Mucosa of descending colon (tissue), 3 donors: ENCODE data around the gene TDRD9. TPM values are rescaled to one million over a fixed set of nuclear protein-coding genes. Genes with fewer than 3 reads are reported as not detected.

Experiments
- ATAC-seq: fragments of 200-7000 bp; cut with Tn5 transposase; one replicate; pipeline ENCODE4 v1.9.1; 2020; ENCODE audit warnings: mild to moderate bottlenecking, moderate library complexity
- DNase-seq, 3 donors: peaks; one replicate each; pipeline ENCODE4 v3.0.0-alpha.2; 2020
- H3K36me3 ChIP-seq: fragments of 200-600 bp; one replicate; pipeline ENCODE4 v1.8.0; 2021; ENCODE audit warnings: low read depth, mild to moderate bottlenecking
- H3K4me1 ChIP-seq: fragments of 200-600 bp; one replicate; pipeline ENCODE4 v1.8.0; 2021; ENCODE audit warnings: low read depth, mild to moderate bottlenecking
- H3K4me3 ChIP-seq: fragments of 200-600 bp; one replicate; pipeline ENCODE4 v1.8.0; 2021; ENCODE audit warnings: mild to moderate bottlenecking
- H3K9me3 ChIP-seq: fragments of 200-600 bp; one replicate; pipeline ENCODE4 v1.8.0; 2021; ENCODE audit warnings: mild to moderate bottlenecking
- intact Hi-C, 2 donors: fragments of 100-400 bp; cut with DNase I in 1 of 2; cut with micrococcal nuclease in 1 of 2; formaldehyde crosslinking; loops; one replicate each; pipeline versions ENCODE4 v1.11.0 to v1.11.1; 2022; cut with DNase I, micrococcal nuclease
- total RNA-seq, 3 donors: library from RNA; stranded (reverse); fragmentation: NEBNext Ultra II Directional in 2 of 3; extraction: Animal tissue kit (Norgen Biotek cat#: 25700) in 2 of 3; gene quantifications; one replicate each; pipeline versions ENCODE4 v1.2.1 to v1.2.4, GENCODE V29; 2021 to 2023
- TF ChIP-seq, protein P1 (sequence below): fragments of 200-600 bp; IDR thresholded peaks from one replicate; pipeline ENCODE4 v1.8.0; 2022; ENCODE audit warnings: antibody characterized with exemption, mild to moderate bottlenecking
- donor health status: DM: no; HTN: no; CAD: no; lungs with moderate emphysema.
- donor health status: DM: no; HTN: no; CAD: no.
- donor health status: DM: no; HTN: yes; CAD: no.

The TDRD9 gene
- total RNA-seq, 3 donors from 2014 or later: 0.39 to 0.98 (median 0.63) TPM

DNA sequence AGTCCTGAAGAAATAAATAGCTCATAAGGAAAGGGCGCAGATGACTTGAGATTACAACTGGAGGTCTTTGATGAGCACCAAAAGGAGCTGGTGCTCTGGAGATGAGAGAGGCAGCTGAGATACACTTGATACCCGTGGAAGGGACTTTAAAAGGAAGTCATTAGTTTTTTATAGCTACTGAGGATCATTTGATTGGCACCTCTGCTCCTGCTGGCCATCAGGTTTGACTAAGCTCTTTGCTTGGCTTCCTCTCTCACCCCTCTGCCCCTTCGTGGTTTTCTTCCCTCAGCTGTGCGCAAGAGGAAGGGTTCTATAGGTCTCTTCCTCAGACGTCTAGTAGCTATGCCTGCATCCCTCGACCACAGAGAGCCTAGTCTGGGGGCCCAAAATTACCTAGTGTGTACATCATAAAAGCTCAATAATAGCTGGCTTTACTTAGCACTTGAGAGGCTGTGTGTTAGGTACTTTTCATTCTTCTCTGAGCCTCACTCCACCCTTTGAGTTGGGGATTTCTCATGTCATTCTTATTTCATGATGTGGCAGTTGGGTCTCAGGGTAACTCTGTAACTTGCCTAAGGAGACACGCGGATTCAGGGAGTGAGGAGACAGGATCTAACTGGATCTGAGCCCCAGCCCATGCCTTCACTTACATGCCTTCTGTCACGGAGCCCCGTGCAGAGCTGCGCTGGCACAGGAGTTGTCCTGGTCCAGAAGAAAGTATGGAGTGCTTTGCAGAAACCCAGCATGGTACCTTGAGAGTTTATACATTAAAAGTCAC, 88.8 kb downstream of the TDRD9 start:
- DNase-seq: no peak
- no peak for ATAC-seq
- TF ChIP-seq, protein P1, sequence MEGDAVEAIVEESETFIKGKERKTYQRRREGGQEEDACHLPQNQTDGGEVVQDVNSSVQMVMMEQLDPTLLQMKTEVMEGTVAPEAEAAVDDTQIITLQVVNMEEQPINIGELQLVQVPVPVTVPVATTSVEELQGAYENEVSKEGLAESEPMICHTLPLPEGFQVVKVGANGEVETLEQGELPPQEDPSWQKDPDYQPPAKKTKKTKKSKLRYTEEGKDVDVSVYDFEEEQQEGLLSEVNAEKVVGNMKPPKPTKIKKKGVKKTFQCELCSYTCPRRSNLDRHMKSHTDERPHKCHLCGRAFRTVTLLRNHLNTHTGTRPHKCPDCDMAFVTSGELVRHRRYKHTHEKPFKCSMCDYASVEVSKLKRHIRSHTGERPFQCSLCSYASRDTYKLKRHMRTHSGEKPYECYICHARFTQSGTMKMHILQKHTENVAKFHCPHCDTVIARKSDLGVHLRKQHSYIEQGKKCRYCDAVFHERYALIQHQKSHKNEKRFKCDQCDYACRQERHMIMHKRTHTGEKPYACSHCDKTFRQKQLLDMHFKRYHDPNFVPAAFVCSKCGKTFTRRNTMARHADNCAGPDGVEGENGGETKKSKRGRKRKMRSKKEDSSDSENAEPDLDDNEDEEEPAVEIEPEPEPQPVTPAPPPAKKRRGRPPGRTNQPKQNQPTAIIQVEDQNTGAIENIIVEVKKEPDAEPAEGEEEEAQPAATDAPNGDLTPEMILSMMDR: no peak
- Histone ChIP-seq H3K4me3 (no peak overlapping the region), H3K9me3 (no peaks in the 10 kb centered on the region), H3K4me1 (no peaks in the 10 kb centered on the region), H3K36me3 (no peaks in the 10 kb centered on the region)
- intact Hi-C loops: no loop called here

DNA sequence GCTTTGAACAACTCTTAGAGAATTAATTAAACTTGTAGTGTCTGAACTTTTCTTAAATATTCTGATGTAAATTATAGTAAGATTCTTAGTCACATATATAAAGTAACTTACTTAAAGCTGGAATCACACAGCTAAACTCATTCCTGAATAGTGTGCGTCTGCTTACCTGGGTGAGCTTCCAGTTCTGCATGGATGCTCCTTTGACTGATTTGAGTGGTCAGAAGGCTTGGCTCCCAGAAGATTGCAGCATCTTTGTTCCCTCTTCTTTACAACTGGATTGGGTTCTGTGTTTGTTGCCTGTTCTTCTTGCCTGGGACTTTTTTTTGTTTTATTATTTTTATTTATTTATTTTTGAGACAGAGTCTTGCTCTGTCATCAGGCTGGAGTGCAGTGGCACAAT, 90.8 kb downstream of the TDRD9 start:
- Histone ChIP-seq H3K9me3 (no peaks in the 10 kb centered on the region), H3K4me3 (no peak overlapping the region), H3K4me1 (no peaks in the 10 kb centered on the region), H3K36me3 (no peaks in the 10 kb centered on the region)
- intact Hi-C loops: no loop called here
- DNase-seq (no peak), ATAC-seq (no peak)
- TF ChIP-seq, protein P1: no peak

DNA sequence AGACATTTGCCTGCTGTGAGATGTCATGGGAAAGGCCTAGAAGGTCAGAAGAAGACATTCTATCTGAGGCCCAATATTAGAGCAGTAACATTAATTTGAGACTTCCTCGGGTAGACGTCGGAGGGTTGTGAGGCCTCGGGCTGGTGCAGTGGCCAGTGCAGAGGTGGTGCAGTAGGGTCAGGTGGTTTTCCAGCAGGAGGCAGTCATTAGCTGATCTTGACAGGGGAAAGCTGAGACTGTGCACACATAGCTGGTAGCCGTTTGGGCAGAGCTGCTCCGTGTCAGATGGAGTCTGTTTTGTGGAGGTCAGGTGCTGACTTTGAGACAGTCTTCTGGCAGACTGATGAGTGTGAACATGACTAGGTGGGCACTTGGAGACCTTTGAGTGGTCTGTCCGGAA, 91.5 kb downstream of the TDRD9 start:
- intact Hi-C loops: no loop called here
- Histone ChIP-seq H3K4me1 (no peaks in the 10 kb centered on the region), H3K36me3 (no peaks in the 10 kb centered on the region), H3K9me3 (no peaks in the 10 kb centered on the region), H3K4me3 (no peak overlapping the region)
- DNase-seq: no peak
- ATAC-seq: no peak
- TF ChIP-seq, protein P1: no peak

DNA sequence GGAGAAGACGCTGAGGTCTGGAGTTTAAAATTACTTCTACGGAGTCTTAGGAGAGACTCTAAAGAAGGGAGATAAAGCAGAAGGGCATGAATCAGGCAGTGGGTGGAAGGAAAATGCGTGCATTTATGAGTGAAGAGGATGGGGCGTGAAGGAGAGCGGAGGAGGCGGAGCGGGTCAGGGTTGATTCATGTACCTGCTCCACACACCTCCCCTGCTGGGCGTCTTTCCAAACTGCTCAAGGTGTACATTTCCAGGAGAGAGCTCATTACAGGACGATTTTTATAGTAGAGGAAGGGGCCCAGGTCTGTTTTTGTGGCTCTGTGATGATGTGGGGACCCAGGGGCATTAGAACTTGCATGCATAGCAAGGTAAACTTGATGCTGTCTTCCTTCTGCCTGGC, 92.2 kb downstream of the TDRD9 start:
- intact Hi-C loops: no loop called here
- TF ChIP-seq, protein P1: no peak
- H3K9me3 ChIP-seq: no peaks in the 10 kb centered on the region
- ATAC-seq (no peak), DNase-seq (no peak)
- no peaks in the 10 kb centered on the region for H3K36me3 ChIP-seq
- H3K4me3 ChIP-seq: no peak overlapping the region
- no peaks in the 10 kb centered on the region for H3K4me1 ChIP-seq

DNA sequence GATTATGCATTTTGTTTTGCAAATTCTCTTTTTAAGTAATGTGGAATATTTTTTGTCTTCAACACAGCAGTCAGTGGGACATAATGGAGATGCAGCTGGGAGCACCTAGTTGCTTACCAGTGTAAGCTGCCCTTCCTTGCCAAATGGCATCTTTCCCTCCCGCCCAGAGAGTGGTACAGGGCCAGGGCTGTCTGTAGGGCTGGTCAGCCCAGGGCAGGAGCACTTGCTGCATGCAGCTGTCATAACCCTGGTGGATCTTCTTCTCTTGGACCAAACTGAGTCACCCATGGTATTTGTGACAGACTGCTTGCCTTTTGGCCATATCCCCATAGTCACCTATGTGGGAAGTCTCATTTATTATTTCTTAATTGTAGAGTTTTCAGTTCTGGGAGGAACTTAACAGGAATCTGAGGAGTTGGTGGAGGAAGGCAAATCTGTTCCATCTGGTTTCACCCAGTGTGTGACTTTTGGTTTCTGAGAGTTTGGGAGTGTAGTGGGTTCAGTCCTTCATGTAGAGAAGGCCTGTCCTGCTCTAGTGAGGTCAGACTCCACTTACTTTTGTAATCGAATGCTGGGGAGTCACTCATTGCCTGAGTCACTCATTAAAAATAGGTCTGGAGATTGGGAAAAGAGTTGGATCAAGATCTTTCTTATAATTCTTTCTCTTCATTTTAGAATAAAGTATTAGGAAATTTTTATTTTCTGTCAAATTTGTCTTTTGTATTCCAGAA, 95.2 kb downstream of the TDRD9 start:
- Histone ChIP-seq H3K4me3 (no peak overlapping the region), H3K4me1 (no peaks in the 10 kb centered on the region), H3K9me3 (no peaks in the 10 kb centered on the region), H3K36me3 (no peaks in the 10 kb centered on the region)
- intact Hi-C loops: no loop called here
- ATAC-seq (no peak), DNase-seq (no peak)
- TF ChIP-seq, protein P1: no peak
